ENCODE measurements around the gene SLC38A3. TPM values are rescaled to one million over a fixed set of nuclear protein-coding genes. Genes with fewer than 3 reads are reported as not detected.

The SLC38A3 gene
- total and polyA plus RNA-seq, 2 experiments from 2014 or later, result 0.28 to 1.3 TPM

DNA sequence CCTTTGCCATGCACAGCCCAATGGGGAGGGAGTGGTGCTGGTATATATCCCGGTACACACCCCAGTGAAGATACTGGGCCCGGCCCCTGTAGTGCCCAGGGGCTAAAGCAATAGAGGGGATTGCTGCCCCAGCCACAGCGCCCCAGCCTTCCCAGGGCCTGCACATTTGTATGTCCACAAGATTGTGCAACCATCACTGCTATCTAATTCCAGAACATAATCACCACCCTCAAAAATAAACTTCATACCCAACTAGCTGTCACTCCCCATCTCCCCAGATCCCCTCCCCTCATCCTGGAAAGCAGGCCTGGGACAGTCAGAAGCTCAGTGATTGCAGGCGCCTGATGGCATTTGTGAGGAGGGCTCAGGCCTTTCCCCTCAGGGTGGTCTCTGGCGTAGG lies 44.4 kb downstream of the SLC38A3 start (continued):
- TF ChIP-seq, protein P1, sequence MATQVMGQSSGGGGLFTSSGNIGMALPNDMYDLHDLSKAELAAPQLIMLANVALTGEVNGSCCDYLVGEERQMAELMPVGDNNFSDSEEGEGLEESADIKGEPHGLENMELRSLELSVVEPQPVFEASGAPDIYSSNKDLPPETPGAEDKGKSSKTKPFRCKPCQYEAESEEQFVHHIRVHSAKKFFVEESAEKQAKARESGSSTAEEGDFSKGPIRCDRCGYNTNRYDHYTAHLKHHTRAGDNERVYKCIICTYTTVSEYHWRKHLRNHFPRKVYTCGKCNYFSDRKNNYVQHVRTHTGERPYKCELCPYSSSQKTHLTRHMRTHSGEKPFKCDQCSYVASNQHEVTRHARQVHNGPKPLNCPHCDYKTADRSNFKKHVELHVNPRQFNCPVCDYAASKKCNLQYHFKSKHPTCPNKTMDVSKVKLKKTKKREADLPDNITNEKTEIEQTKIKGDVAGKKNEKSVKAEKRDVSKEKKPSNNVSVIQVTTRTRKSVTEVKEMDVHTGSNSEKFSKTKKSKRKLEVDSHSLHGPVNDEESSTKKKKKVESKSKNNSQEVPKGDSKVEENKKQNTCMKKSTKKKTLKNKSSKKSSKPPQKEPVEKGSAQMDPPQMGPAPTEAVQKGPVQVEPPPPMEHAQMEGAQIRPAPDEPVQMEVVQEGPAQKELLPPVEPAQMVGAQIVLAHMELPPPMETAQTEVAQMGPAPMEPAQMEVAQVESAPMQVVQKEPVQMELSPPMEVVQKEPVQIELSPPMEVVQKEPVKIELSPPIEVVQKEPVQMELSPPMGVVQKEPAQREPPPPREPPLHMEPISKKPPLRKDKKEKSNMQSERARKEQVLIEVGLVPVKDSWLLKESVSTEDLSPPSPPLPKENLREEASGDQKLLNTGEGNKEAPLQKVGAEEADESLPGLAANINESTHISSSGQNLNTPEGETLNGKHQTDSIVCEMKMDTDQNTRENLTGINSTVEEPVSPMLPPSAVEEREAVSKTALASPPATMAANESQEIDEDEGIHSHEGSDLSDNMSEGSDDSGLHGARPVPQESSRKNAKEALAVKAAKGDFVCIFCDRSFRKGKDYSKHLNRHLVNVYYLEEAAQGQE (IDR thresholded peaks at IDR 0.05; ENCODE audit: unreplicated experiment), result no peak
- TF ChIP-seq CREB1 (CRISPR knock-in tag; IDR thresholded peaks at IDR 0.05; ENCODE audit: low read depth) (no peak), JUNB (IDR thresholded peaks at IDR 0.05; ENCODE audit: unreplicated experiment) (no peak), STAT1 (IDR thresholded peaks at IDR 0.05; ENCODE audit: unreplicated experiment) (no peak), EZH2 (IDR thresholded peaks at IDR 0.05; ENCODE audit: low read depth, unreplicated experiment) (no peak)
- TF ChIP-seq, protein P2, sequence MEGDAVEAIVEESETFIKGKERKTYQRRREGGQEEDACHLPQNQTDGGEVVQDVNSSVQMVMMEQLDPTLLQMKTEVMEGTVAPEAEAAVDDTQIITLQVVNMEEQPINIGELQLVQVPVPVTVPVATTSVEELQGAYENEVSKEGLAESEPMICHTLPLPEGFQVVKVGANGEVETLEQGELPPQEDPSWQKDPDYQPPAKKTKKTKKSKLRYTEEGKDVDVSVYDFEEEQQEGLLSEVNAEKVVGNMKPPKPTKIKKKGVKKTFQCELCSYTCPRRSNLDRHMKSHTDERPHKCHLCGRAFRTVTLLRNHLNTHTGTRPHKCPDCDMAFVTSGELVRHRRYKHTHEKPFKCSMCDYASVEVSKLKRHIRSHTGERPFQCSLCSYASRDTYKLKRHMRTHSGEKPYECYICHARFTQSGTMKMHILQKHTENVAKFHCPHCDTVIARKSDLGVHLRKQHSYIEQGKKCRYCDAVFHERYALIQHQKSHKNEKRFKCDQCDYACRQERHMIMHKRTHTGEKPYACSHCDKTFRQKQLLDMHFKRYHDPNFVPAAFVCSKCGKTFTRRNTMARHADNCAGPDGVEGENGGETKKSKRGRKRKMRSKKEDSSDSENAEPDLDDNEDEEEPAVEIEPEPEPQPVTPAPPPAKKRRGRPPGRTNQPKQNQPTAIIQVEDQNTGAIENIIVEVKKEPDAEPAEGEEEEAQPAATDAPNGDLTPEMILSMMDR (conservative IDR thresholded peaks at IDR 0.05; ENCODE audit: low read depth in 2 of 2), result no peak

DNA sequence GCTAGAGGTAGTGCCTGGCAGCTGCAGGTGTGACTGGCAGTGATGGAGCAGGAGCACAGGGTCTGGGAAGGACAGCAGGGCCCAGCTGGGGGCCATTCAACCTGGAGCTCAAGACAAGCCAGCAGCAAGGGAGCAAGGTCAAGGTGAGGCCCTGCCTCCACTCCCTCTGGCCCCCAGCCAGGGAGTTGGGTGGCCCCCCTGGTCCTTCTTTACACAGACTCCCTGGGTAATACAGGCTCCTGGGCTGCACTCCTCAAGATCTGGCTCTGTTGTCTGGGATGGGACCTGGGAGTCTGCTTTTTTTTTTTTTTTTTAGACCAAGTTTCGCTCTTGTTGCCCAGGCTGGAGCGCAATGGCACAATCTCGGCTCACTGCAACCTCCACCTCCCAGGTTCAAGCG lies 45.4 kb downstream of the SLC38A3 start:
- H3K27ac Mint-ChIP-seq, result no peak overlapping the region
- no peak for ATAC-seq
- peaks cover 42% of the 10 kb centered on the region for H4K20me1 ChIP-seq (replicated peaks; ENCODE audit: insufficient read depth)
- TF ChIP-seq, protein P3, sequence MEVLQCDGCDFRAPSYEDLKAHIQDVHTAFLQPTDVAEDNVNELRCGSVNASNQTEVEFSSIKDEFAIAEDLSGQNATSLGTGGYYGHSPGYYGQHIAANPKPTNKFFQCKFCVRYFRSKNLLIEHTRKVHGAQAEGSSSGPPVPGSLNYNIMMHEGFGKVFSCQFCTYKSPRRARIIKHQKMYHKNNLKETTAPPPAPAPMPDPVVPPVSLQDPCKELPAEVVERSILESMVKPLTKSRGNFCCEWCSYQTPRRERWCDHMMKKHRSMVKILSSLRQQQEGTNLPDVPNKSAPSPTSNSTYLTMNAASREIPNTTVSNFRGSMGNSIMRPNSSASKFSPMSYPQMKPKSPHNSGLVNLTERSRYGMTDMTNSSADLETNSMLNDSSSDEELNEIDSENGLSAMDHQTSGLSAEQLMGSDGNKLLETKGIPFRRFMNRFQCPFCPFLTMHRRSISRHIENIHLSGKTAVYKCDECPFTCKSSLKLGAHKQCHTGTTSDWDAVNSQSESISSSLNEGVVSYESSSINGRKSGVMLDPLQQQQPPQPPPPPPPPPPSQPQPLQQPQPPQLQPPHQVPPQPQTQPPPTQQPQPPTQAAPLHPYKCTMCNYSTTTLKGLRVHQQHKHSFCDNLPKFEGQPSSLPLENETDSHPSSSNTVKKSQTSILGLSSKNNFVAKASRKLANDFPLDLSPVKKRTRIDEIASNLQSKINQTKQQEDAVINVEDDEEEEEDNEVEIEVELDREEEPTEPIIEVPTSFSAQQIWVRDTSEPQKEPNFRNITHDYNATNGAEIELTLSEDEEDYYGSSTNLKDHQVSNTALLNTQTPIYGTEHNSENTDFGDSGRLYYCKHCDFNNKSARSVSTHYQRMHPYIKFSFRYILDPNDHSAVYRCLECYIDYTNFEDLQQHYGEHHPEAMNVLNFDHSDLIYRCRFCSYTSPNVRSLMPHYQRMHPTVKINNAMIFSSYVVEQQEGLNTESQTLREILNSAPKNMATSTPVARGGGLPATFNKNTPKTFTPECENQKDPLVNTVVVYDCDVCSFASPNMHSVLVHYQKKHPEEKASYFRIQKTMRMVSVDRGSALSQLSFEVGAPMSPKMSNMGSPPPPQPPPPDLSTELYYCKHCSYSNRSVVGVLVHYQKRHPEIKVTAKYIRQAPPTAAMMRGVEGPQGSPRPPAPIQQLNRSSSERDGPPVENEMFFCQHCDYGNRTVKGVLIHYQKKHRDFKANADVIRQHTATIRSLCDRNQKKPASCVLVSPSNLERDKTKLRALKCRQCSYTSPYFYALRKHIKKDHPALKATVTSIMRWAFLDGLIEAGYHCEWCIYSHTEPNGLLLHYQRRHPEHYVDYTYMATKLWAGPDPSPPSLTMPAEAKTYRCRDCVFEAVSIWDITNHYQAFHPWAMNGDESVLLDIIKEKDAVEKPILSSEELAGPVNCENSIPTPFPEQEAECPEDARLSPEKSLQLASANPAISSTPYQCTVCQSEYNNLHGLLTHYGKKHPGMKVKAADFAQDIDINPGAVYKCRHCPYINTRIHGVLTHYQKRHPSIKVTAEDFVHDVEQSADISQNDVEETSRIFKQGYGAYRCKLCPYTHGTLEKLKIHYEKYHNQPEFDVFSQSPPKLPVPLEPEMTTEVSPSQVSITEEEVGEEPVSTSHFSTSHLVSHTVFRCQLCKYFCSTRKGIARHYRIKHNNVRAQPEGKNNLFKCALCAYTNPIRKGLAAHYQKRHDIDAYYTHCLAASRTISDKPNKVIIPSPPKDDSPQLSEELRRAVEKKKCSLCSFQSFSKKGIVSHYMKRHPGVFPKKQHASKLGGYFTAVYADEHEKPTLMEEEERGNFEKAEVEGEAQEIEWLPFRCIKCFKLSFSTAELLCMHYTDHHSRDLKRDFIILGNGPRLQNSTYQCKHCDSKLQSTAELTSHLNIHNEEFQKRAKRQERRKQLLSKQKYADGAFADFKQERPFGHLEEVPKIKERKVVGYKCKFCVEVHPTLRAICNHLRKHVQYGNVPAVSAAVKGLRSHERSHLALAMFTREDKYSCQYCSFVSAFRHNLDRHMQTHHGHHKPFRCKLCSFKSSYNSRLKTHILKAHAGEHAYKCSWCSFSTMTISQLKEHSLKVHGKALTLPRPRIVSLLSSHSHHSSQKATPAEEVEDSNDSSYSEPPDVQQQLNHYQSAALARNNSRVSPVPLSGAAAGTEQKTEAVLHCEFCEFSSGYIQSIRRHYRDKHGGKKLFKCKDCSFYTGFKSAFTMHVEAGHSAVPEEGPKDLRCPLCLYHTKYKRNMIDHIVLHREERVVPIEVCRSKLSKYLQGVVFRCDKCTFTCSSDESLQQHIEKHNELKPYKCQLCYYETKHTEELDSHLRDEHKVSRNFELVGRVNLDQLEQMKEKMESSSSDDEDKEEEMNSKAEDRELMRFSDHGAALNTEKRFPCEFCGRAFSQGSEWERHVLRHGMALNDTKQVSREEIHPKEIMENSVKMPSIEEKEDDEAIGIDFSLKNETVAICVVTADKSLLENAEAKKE (CRISPR knock-in tag; IDR thresholded peaks at IDR 0.05), result no peak
- no peak for TF ChIP-seq NANOG (IDR thresholded peaks at IDR 0.05; ENCODE audit: borderline replicate concordance)
- TF ChIP-seq, protein P1 (IDR thresholded peaks at IDR 0.05; ENCODE audit: unreplicated experiment), result no peak
- TF ChIP-seq POLR2AphosphoS5 (IDR thresholded peaks at IDR 0.05; ENCODE audit: low read depth), result no peak

More for the DNA sequence above, 45.4 kb downstream of the SLC38A3 start:
- no peak overlapping the region for H2AFZ ChIP-seq
- H3K9me3 Mint-ChIP-seq, result no peaks in the 10 kb centered on the region; the same call in 2 of the 3 replicates
- no peak overlapping the region for H3K4me3 Mint-ChIP-seq
- no peaks in the 10 kb centered on the region for H3K27me3 ChIP-seq (ENCODE audit: insufficient read depth)
- H3K4me1 Mint-ChIP-seq, result peaks cover 32% of the 10 kb centered on the region
- no peak overlapping the region for H3K27ac ChIP-seq (ENCODE audit: low read depth)
- H3K79me2 ChIP-seq (replicated peaks; ENCODE audit: insufficient read depth), result peaks cover 47% of the 10 kb centered on the region
- H3K9me2 ChIP-seq (ENCODE audit: insufficient read depth), result no peaks in the 10 kb centered on the region
- no peaks in the 10 kb centered on the region for H3K36me3 ChIP-seq (ENCODE audit: insufficient read depth)
- no peak for DNase-seq (ENCODE audit: low spot score)
- peaks cover 22% of the 10 kb centered on the region for H3K36me3 Mint-ChIP-seq (ENCODE audit: low read depth)
- peaks cover 3% of the 10 kb centered on the region for H3K27me3 Mint-ChIP-seq (ENCODE audit: insufficient read depth, low read depth, poor library complexity)
- H3K4me2 ChIP-seq, result no peak overlapping the region
- no peak overlapping the region for H3K4me3 ChIP-seq
- peaks cover 15% of the 10 kb centered on the region for H3K4me1 ChIP-seq (ENCODE audit: insufficient read depth)
- H3F3A ChIP-seq (replicated peaks; ENCODE audit: low read depth), result peaks cover 8% of the 10 kb centered on the region

Data from GM23338 (cell line).